Thyroid gland (tissue), 4 donors: Measurements from ENCODE around the gene BRINP1.

Experiments used
- POLR2A ChIP-seq, 2 donors: fragments of 450-650 bp; IDR thresholded peaks; one replicate each; pipeline ENCODE4 v1.6.1; 2017; ENCODE audit warnings: antibody characterized with exemption in 2 of 2, mild to moderate bottlenecking in 2 of 2, moderate library complexity in 1 of 2
- TF ChIP-seq, protein P1 (sequence below), 6 experiments: fragments of 200-600 bp in 3 of 6; fragments of 450-650 bp in 3 of 6; sonication (generic) in 3 of 6; IDR thresholded peaks; one replicate each; pipeline ENCODE4 v1.5.1; 2016 to 2019; ENCODE audit warnings: antibody characterized with exemption in 6 of 6, mild to moderate bottlenecking in 2 of 6, inconsistent platforms in 1 of 6, moderate library complexity in 1 of 6

DNA sequence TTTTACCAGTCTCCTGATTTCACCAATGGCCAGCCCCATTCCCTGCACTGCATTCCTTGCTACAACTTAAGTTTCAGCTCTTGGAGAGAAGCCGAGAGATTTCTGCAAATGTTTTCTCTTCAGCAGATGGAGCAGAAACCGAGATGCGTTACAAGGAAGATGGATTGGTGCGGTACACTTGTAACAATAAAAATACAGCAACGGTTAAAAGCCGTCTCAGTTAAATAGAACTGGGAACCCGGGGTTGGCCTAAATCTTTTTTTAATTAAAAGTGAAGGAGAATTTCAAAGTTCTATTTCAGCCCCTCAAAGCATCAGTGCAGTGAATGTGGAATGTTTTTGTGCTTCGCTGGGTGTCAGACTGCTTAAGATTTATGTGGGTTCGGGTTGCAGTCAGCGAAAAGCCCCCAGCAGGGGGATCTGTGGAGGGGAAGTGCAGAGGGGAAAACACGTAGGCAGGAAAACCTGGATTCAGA lies 19.8 kb downstream of the BRINP1 start:
- TF ChIP-seq, protein P1, sequence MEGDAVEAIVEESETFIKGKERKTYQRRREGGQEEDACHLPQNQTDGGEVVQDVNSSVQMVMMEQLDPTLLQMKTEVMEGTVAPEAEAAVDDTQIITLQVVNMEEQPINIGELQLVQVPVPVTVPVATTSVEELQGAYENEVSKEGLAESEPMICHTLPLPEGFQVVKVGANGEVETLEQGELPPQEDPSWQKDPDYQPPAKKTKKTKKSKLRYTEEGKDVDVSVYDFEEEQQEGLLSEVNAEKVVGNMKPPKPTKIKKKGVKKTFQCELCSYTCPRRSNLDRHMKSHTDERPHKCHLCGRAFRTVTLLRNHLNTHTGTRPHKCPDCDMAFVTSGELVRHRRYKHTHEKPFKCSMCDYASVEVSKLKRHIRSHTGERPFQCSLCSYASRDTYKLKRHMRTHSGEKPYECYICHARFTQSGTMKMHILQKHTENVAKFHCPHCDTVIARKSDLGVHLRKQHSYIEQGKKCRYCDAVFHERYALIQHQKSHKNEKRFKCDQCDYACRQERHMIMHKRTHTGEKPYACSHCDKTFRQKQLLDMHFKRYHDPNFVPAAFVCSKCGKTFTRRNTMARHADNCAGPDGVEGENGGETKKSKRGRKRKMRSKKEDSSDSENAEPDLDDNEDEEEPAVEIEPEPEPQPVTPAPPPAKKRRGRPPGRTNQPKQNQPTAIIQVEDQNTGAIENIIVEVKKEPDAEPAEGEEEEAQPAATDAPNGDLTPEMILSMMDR (IDR thresholded peaks at IDR 0.05), result no peak
- TF ChIP-seq POLR2A (IDR thresholded peaks at IDR 0.05), result no peak
